Raji (cell line): Measurements from ENCODE around the gene EGF.

Source experiments
- POLR2A ChIP-seq: IDR thresholded peaks from 2 replicates; pipeline ENCODE4 v1.6.1; 2011; ENCODE audit warnings: low read depth, low read length, control low read depth; ENCODE audit not compliant: insufficient read depth

The EGF gene

DNA sequence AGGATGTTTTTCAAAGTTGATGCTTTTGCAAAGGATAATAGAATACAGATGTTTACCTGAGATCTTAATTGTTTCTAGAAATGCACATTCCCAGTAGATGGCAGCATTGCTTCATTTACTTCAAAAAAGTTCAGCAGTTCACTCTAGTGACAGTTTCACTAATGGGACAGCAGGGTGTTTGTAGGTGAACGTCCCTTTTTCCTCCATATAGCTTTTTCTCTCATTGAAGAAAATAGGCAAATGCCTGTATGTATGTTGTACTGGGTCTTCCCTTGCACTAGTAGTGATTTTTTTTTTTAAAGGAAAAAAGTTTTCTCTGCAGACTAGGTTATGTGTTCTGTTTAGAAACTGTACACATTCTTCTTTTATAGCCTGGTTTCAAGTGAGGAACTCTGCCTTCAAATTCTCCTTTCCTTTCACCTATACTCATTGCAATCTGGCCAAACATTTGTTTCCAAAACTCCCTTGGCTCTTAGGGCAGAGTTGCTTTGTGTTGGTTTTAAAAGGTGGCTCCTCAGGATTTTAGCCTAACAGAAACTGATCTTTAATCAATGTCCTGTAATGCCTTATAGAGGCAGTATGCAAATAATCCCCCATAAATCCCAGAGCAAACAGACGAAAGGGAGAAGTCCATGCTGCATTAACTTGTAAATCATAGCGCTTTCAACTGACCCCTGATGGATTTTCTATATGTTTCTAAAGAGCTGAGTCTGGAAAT is 86.3 kb downstream of the EGF start:
- TF ChIP-seq POLR2A: no peak

GRCh38 chr4:109999585-109999912 is 86.9 kb downstream of the EGF start:
- no peak for TF ChIP-seq POLR2A

DNA sequence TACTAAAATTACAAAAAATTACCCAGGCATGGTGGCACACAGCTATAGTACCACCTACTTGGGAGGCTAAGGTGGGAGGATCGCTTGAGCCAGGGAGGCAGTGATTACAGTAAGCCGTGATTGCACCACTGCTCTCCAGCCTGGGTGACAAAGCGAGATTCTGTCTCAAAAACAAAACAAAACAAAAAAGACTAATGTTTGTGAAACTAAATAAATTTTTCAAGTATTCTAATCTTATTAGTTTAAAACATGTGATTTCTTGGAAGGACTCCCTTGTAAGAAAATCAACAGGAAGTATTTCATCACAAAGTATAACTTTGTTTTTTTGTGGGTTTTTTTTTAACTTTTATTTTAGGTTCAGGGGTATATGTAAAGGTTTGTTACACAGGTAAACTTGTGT is 89.6 kb downstream of the EGF start:
- no peak for TF ChIP-seq POLR2A

GRCh38 chr4:110003401-110004187 is 90.9 kb downstream of the EGF start:
- TF ChIP-seq POLR2A: no peak

DNA sequence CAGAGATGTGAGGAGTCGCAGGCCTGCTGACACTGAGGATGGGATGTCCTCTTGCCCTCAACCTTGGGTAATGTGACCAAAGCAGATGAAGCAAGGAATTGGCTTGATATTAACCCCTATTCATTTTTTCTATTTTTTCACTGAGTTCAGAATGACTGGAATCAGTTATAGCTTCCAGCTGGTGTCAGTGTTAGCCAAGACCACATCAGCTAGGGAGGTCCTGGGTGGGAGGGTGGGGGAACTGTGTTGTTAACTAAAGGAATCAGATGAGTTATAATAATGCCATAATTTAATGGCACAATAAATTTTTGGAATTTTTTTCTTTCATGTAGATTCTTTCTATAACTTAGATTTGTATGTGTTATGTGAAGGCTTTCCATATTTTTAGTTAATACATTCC is 91.9 kb downstream of the EGF start:
- TF ChIP-seq POLR2A: no peak

GRCh38 chr4:110005461-110006056 is 92.9 kb downstream of the EGF start:
- no peak for TF ChIP-seq POLR2A

DNA sequence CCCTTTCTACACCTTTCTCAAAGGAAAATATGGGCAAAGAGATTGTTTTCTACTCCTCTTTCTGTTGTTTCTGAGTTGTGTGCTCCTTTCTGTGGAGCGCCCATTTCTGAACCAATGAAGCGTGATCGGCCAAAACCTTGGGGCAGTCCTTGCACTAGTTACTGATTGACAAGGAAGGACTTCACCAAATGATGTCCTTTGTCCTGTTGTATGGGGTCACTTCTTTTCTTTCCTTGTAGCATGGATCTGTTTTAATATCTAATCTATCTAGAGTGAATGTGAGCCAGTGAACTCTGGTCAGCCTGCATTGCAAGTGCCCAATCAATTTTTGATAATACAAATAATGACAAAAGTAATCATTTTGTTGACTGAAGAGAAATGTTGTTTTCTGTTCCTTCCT is 94.5 kb downstream of the EGF start:
- no peak for TF ChIP-seq POLR2A

- TF ChIP-seq POLR2A: no peak
Observed at GRCh38 chr4:110008540-110008939, 95.9 kb downstream of the EGF start.

- no peak for TF ChIP-seq POLR2A
Observed at GRCh38 chr4:110009550-110009949, 96.9 kb downstream of the EGF start.

GRCh38 chr4:110010797-110011196 is 98.1 kb downstream of the EGF start:
- TF ChIP-seq POLR2A: no peak

GRCh38 chr4:110012917-110013316 is 100.2 kb downstream of the EGF start:
- TF ChIP-seq POLR2A: no peak

- TF ChIP-seq POLR2A: no peak
Observed at GRCh38 chr4:110014233-110014632, 101.5 kb downstream of the EGF start.

GRCh38 chr4:110019153-110019552 is 106.5 kb downstream of the EGF start:
- TF ChIP-seq POLR2A: no peak

- TF ChIP-seq POLR2A: no peak
Observed at GRCh38 chr4:110020139-110020538, 107.5 kb downstream of the EGF start.

- TF ChIP-seq POLR2A: no peak
Observed at GRCh38 chr4:110020646-110021443, 108.2 kb downstream of the EGF start.
